GM23248 (cell line): ENCODE measurements around the gene CCDC80. TPM values are rescaled to one million over a fixed set of nuclear protein-coding genes. Genes with fewer than 3 reads are reported as not detected.

Experiments used
- DNase-seq: peaks from one replicate; pipeline ENCODE4 v3.0.0-alpha.2; 2015
- H2AFZ ChIP-seq: fragments of 200-600 bp; sonication (generic); 2 replicates; pipeline ENCODE4 v1.6.1; 2016; ENCODE audit warnings: antibody characterized with exemption
- H3F3A ChIP-seq: fragments of 200-600 bp; sonication (generic); 2 replicates; pipeline ENCODE4 v1.6.1; 2016; ENCODE audit warnings: mild to moderate bottlenecking, antibody characterized with exemption, mixed run types; ENCODE audit not compliant: insufficient read depth
- H3K27ac ChIP-seq: fragments of 200-600 bp; sonication (generic); 2 replicates; pipeline ENCODE4 v1.5.1; 2016; ENCODE audit warnings: mild to moderate bottlenecking
- H3K27me3 ChIP-seq: fragments of 200-600 bp; sonication (generic); replicated peaks from 2 replicates; pipeline ENCODE4 v1.6.1; 2016; ENCODE audit warnings: mild to moderate bottlenecking; ENCODE audit not compliant: insufficient read depth
- H3K36me3 ChIP-seq: fragments of 200-600 bp; sonication (generic); 2 replicates; pipeline ENCODE4 v1.6.1; 2016; ENCODE audit warnings: low read depth, mild to moderate bottlenecking
- H3K4me1 ChIP-seq: fragments of 200-600 bp; sonication (generic); 2 replicates; pipeline ENCODE4 v1.6.1; 2016; ENCODE audit warnings: mild to moderate bottlenecking; ENCODE audit not compliant: insufficient read depth
- H3K4me2 ChIP-seq: fragments of 200-600 bp; sonication (generic); one replicate; pipeline ENCODE4 v1.6.1; 2016; ENCODE audit warnings: mild to moderate bottlenecking; ENCODE audit not compliant: unreplicated experiment
- H3K4me3 ChIP-seq: fragments of 200-600 bp; sonication (generic); 2 replicates; pipeline ENCODE4 v1.5.1; 2016; ENCODE audit warnings: mild to moderate bottlenecking
- H3K79me2 ChIP-seq: fragments of 200-600 bp; sonication (generic); 2 replicates; pipeline ENCODE4 v1.6.1; 2016; ENCODE audit warnings: mild to moderate bottlenecking; ENCODE audit not compliant: insufficient read depth
- H3K9ac ChIP-seq: fragments of 200-600 bp; sonication (generic); 2 replicates; pipeline ENCODE4 v1.6.1; 2016; ENCODE audit warnings: mild to moderate bottlenecking
- H3K9me2 ChIP-seq: fragments of 200-600 bp; sonication (generic); 2 replicates; pipeline ENCODE4 v1.6.1; 2016; ENCODE audit warnings: mixed run types, mild to moderate bottlenecking, moderate library complexity; ENCODE audit not compliant: insufficient read depth
- H3K9me3 ChIP-seq: fragments of 200-600 bp; sonication (generic); one replicate; pipeline ENCODE4 v1.6.1; 2017; ENCODE audit warnings: low read depth
- H4K20me1 ChIP-seq: fragments of 200-600 bp; sonication (generic); 2 replicates; pipeline ENCODE4 v1.6.0; 2016; ENCODE audit not compliant: insufficient read depth
- EZH2 ChIP-seq: fragments of 200-600 bp; sonication (generic); IDR thresholded peaks from 2 replicates; pipeline ENCODE4 v1.6.1; 2018; ENCODE audit warnings: antibody characterized with exemption, mild to moderate bottlenecking; ENCODE audit not compliant: insufficient read depth, poor library complexity, severe bottlenecking
- EZH2phosphoT487 ChIP-seq: fragments of 200-600 bp; sonication (generic); IDR thresholded peaks from 2 replicates; pipeline ENCODE4 v1.6.1; 2018; ENCODE audit warnings: antibody characterized with exemption, moderate library complexity, mild to moderate bottlenecking, low read depth; ENCODE audit not compliant: insufficient read depth
- WGBS, 2 experiments: methylation state at CpG; one replicate each; pipeline ENCODE4 v1.1.6; 2015 to 2017; ENCODE audit warnings: low lambda C conversion rate in 2 of 2, low coverage in 1 of 2; ENCODE audit errors: missing lambda C conversion rate in 2 of 2; 5-methylcytosine and 5-hydroxymethylcytosine counted together
- in situ Hi-C: fragments of 300-500 bp; cut with MboI; formaldehyde crosslinking; loops from 2 replicates; pipeline ENCODE4 v1.15.0; 2020
- polyA plus RNA-seq: library from polyadenylated mRNA; unstranded; fragments of >200 nt; fragmentation: Nextera tagmentation; extraction: Ambion mirVana; gene quantifications from 2 replicates; pipeline ENCODE4 v1.2.1, GENCODE V29; 2016
- total RNA-seq: library from RNA; depleted of rRNA; stranded (reverse); fragments of >200 nt; shearing (Covaris generic); gene quantifications from 2 replicates; pipeline ENCODE4 v1.2.3, GENCODE V29; 2014

CCDC80 gene
- total and polyA plus RNA-seq, 2 experiments from 2014 or later: 1,238 to 2,200 TPM

DNA sequence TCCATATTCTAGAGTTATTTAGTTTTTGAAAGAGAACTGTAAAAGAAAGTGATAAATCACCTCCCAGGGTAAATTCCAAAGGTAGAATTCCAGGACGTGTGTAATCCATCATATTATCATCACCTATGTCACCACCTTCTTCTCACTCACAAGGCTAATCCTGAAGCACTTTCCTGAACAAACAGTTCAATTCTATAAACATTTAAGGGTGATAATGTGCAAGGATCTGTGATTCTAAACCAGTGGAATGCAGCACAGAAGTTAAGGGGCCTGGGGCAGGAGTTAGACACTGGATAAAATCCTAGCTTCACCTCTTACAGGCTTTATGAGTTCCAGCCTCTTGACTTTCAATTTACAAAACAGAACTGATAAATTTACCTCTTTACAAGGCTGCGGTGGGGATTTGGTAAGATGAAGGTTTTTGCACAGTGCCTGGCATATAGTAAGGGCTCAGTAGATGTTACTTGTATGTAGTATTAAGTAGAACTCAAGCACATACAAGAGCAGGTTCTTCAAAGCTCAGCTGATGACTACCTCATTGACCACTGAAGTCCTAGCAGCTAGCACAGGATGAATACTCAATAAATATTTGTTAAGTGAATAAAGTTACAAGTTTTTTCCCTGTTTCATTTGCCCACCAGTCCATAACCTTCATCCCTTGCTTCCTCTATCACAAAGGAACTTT is 47.3 kb upstream of the CCDC80 start:
- peak; percentile 40 for DNase-seq
- Histone ChIP-seq H3K36me3 (no peaks in the 10 kb centered on the region), H3K4me3 (no peak overlapping the region), H3K27me3 (no peaks in the 10 kb centered on the region), H3K9me2 (no peaks in the 10 kb centered on the region), H3K4me2 (peak overlapping the region; percentile 54), H4K20me1 (no peaks in the 10 kb centered on the region), H3K9me3 (no peaks in the 10 kb centered on the region), H3K79me2 (no peaks in the 10 kb centered on the region), H2AFZ (no peak overlapping the region), H3F3A (peaks cover 53% of the 10 kb centered on the region), H3K9ac (no peak overlapping the region), H3K4me1 (peaks cover 63% of the 10 kb centered on the region), H3K27ac (peak overlapping the region; percentile 90)
- WGBS, 2 experiments: 53 to 57% methylated on average over 2 of the region's 2 CpGs
- in situ Hi-C loops: no loop called here
- TF ChIP-seq EZH2phosphoT487 (no peak), EZH2 (no peak)

DNA sequence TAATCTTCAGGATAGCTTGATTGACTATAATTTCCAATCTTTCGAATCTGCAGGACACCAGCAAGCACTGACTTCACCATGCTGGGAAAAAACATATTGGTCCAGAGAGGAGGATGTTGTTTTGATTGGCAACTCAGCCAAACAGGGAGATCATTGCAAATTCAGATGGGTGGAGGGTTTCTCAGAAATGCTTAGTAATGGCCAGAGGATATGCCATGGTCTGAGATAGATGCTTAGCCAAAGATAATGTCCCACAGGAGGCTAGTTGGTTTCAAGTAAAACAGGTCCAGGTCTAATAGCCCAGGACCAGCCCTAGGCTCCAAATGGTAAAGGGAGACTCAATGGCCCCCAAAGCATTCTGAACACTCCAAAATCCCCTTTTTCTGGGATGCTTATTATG is 46.7 kb upstream of the CCDC80 start:
- WGBS, 2 experiments: 69 to 72% methylated on average over 1 of the region's 1 CpG
- Histone ChIP-seq H3K4me2 (peak overlapping the region; percentile 54), H3K9me2 (no peaks in the 10 kb centered on the region), H3K27ac (peak overlapping the region; percentile 90), H2AFZ (no peak overlapping the region), H4K20me1 (no peaks in the 10 kb centered on the region), H3K79me2 (no peaks in the 10 kb centered on the region), H3F3A (peaks cover 59% of the 10 kb centered on the region), H3K36me3 (no peaks in the 10 kb centered on the region), H3K9ac (no peak overlapping the region), H3K27me3 (no peaks in the 10 kb centered on the region), H3K9me3 (no peaks in the 10 kb centered on the region), H3K4me1 (peaks cover 68% of the 10 kb centered on the region), H3K4me3 (no peak overlapping the region)
- in situ Hi-C loops: no loop called here
- TF ChIP-seq EZH2 (no peak), EZH2phosphoT487 (no peak)
- no peak for DNase-seq

DNA sequence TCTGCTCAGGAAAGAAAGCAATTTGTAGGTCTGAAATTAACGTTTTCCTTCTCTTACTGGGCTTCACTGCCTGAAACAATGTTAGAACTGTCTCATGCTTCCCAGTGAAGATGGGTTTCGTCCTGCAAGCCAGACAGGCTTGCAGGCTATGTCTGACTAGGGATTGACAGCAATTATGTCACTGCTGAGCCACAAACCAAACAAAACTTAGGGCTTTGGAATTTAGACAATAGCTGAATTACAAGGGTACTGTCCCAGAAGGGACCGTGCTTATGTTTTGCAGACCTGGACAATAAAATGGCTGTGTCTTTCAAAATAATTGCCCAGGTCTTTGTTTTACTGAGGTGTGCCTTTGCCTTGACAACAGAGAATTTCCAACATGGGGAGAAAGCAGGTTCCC is 46.3 kb upstream of the CCDC80 start:
- peaks cover 72% of the 10 kb centered on the region for H3K4me1 ChIP-seq
- peak overlapping the region; percentile 90 for H3K27ac ChIP-seq
- H3K4me3 ChIP-seq: no peak overlapping the region
- H4K20me1 ChIP-seq: no peaks in the 10 kb centered on the region
- no peaks in the 10 kb centered on the region for H3K9me2 ChIP-seq
- H3K9ac ChIP-seq: no peak overlapping the region
- TF ChIP-seq EZH2 (no peak), EZH2phosphoT487 (no peak)
- peaks cover 63% of the 10 kb centered on the region for H3F3A ChIP-seq
- no peaks in the 10 kb centered on the region for H3K9me3 ChIP-seq
- no peak overlapping the region for H3K4me2 ChIP-seq
- H3K79me2 ChIP-seq: no peaks in the 10 kb centered on the region
- H3K27me3 ChIP-seq: no peaks in the 10 kb centered on the region
- DNase-seq: no peak
- no peak overlapping the region for H2AFZ ChIP-seq
- H3K36me3 ChIP-seq: no peaks in the 10 kb centered on the region
- WGBS, 2 experiments: 56 to 68% methylated on average over 3 of the region's 3 CpGs
- in situ Hi-C loops: no loop called here

GRCh38 chr3:112685956-112686799 is 45.2 kb upstream of the CCDC80 start:
- Histone ChIP-seq H2AFZ (peak overlapping the region; percentile 33; the same call in 1 of the 2 replicates), H3K9ac (peak overlapping the region; percentile 65), H3K4me3 (peak overlapping the region; percentile 50), H3K27ac (peak overlapping the region; percentile 90), H3K27me3 (no peaks in the 10 kb centered on the region), H4K20me1 (no peaks in the 10 kb centered on the region), H3K4me2 (peak overlapping the region; percentile 80), H3K79me2 (no peaks in the 10 kb centered on the region), H3K36me3 (no peaks in the 10 kb centered on the region), H3F3A (peaks cover 74% of the 10 kb centered on the region), H3K9me2 (no peaks in the 10 kb centered on the region), H3K4me1 (peaks cover 83% of the 10 kb centered on the region), H3K9me3 (no peaks in the 10 kb centered on the region)
- WGBS, 2 experiments: 26 to 29% methylated on average over 5 of the region's 5 CpGs
- peak; percentile 50 for DNase-seq
- in situ Hi-C loops: no loop called here
- no peak for TF ChIP-seq EZH2
- TF ChIP-seq EZH2phosphoT487: no peak
